VCaP (cell line): ENCODE results near the gene RSPH9.
A peak's percentile ranks its signal among the peaks of the same experiment; 100 is the strongest.

ENCODE experiments used
- H3K27ac ChIP-seq: fragments of 450-650 bp; 2 replicates; pipeline ENCODE4 v1.5.1; 2017
- CTCF ChIP-seq: fragments of 450-650 bp; conservative IDR thresholded peaks from 2 replicates; pipeline ENCODE4 v1.5.1; 2017; ENCODE audit warnings: mild to moderate bottlenecking, moderate library complexity

The RSPH9 gene

GRCh38 chr6:43623880-43624785 lies 20.7 kb upstream of the RSPH9 start:
- H3K27ac ChIP-seq, result no peak overlapping the region
- TF ChIP-seq CTCF, result no peak

- no peak for TF ChIP-seq CTCF
- no peak overlapping the region for H3K27ac ChIP-seq
These were observed 20.0 kb upstream of the RSPH9 start for GRCh38 chr6:43624786-43625288.

- no peak overlapping the region for H3K27ac ChIP-seq
- no peak for TF ChIP-seq CTCF
These were observed 19.3 kb upstream of the RSPH9 start for GRCh38 chr6:43625393-43625992.

- H3K27ac ChIP-seq, result peak overlapping the region; percentile 93
- TF ChIP-seq CTCF, result no peak
These were observed 17.6 kb upstream of the RSPH9 start for GRCh38 chr6:43627008-43627825.

- no peak for TF ChIP-seq CTCF
- H3K27ac ChIP-seq, result peak overlapping the region; percentile 93
These were observed 16.3 kb upstream of the RSPH9 start for GRCh38 chr6:43628393-43629103.

GRCh38 chr6:43629104-43629504 lies 15.7 kb upstream of the RSPH9 start, which contains the start of gene GTPBP2:
GTPBP2 (minus strand) TSS chr6:43629264; CDS start chr6:43629162, 102 bp downstream.
- no peak for TF ChIP-seq CTCF
- peak within 1 kb of the TSS; percentile 93 for H3K27ac ChIP-seq
